Activated T-helper 1 cell treated with anti-CD3 and anti-CD28 coated beads, Interleukin-2, amount 50 U/mL, for 16 hours (primary cell): ENCODE data around the gene KCNIP1.
"Not testable (repeated sequence)": the region's sequence is repeated elsewhere in the genome, so short reads cannot be mapped to it uniquely, and the experiment has no call there.

Experiments
- DNase-seq, 2 donors: peaks; one replicate each; pipeline ENCODE4 v3.0.0-alpha.2; 2020; ENCODE audit warnings: low read depth in 1 of 2, low spot score in 1 of 2

The KCNIP1 gene

GRCh38 chr5:170534941-170535340, 31.1 kb downstream of the KCNIP1 start:
- no peak for DNase-seq

DNA sequence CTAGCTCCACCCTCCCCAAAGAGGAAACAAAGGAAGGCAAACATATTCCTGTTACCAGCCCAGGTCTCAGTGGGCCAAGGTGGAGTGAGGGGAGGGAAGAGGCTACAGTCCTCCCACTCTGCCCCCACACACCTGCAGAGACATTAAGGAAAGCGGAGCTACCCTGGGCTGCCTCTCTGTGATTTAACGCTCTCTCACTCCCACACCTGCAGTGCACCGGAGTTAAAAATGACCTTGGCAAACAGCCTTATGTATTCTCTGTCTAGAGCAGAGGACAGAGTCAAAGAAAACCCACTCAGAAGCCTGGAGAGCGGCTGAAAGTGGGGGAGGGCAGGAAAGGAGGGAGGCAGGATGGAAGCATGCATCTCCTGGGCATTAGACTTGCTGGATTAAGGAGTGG, 32.7 kb downstream of the KCNIP1 start:
- no peak for DNase-seq

- no peak for DNase-seq
Measured at GRCh38 chr5:170537451-170538095, 33.8 kb downstream of the KCNIP1 start.

GRCh38 chr5:170538096-170538465, 34.3 kb downstream of the KCNIP1 start:
- DNase-seq, result no peak

- DNase-seq, result no peak
Measured at GRCh38 chr5:170538696-170539586, 35.1 kb downstream of the KCNIP1 start.

- DNase-seq, result no peak
Measured at GRCh38 chr5:170540271-170540670, 36.5 kb downstream of the KCNIP1 start.

DNA sequence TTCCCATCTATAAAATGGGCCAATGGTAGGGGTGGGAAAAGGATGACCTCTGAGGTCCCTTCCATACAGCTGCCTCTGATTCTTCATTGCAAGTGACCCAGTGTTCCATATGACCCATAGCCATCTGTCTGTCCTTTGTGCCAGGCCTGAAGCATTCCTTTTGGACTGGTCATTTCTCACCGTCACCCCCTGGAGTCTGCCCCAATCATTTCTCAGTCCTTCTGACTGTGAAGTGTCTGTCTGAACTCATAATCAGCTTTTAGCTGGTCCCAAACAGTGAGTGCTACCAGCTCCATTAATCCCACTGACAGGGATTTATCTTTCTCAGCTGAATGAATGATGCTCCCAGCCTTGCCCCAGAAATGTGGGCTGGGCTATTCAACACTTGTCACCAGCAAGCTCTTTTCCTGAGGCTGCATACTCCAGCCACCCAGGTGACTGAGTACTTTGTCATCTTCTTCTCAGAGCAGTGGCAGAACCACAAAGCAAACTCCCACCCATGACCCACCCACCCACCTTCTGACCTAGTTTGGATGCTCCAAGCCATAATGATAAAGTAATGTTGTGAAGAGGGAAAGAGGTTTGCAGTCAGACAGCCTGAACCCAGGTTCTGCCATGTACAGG, 37.4 kb downstream of the KCNIP1 start:
- DNase-seq, result no peak

- no peak for DNase-seq
Measured at GRCh38 chr5:170542691-170543293, 39.0 kb downstream of the KCNIP1 start.

GRCh38 chr5:170545313-170545712, 41.5 kb downstream of the KCNIP1 start:
- DNase-seq, result no peak

DNA sequence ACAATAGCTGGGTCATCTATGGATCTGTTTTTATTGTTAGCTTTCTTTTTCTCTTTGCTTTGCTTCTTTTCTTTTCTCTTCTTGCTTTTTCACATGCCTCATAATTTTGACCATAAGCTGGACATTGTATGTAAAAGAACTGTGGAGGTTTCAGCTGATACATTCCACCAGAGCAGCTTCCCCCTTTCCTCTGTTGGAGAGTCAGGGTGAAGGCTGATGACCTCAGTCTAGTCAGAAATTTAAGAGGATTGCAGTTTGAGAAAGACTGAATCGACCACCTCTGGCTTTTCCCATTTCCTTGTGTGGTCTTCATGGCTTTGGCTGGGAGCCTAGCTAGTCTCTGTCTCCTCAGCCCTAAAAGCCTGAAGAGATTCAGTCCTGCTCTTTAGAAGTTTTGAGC, 42.0 kb downstream of the KCNIP1 start:
- DNase-seq, result no peak

DNA sequence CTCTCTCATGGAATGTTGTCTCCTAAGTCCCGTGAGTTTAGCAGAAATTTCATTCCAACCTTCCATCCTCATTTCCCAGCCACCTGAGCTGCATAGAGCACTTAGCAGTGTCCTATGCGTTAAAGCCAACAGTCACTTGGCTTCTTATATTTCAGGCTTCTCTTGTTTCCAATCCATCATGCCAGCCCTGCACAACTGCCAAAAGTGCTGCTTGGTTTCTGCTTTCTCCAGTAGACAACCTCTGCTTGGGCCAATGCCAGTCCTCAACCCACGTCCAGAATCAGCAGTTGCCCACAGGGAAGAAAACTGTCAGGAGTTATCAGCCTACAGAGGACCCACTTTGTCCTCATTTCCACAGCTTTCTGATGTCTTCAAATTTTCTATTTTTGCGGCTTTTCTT, 42.5 kb downstream of the KCNIP1 start:
- DNase-seq, result no peak

DNA sequence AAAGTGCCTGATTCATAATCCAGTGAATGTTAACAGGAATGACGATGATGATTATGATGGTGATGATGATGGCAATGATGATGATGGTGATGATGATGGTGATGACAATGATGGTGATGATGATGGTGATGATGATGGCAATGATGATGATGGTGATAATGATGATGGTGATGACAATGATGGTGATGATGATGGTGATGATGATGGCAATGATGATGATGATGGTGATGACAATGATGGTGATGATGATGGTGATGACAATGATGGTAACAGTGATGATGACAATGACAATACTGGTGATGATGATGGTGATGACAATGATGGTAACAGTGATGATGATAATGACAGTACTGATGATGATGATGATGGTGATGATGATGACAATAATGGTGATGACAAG, 46.6 kb downstream of the KCNIP1 start:
- not testable (repeated sequence) for DNase-seq

DNA sequence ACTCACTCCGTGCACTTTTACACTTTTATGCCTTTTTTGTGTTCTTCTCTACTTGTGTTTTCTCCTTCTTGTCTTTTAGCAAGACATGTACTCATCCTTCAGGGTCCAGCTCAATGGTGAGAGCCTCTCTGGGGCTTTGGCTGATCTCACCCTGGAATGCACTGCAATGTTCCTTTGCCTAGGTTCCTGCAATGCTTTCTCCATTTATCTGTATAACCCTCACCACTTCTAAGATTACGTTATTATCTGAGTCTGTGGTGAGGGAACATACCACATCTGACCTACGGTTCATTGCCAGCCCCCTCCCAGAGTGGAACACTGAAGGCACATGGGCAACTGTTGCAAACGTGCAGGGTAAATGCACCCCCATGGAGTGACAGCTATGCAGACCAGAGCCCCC, 47.3 kb downstream of the KCNIP1 start:
- no peak for DNase-seq

DNA sequence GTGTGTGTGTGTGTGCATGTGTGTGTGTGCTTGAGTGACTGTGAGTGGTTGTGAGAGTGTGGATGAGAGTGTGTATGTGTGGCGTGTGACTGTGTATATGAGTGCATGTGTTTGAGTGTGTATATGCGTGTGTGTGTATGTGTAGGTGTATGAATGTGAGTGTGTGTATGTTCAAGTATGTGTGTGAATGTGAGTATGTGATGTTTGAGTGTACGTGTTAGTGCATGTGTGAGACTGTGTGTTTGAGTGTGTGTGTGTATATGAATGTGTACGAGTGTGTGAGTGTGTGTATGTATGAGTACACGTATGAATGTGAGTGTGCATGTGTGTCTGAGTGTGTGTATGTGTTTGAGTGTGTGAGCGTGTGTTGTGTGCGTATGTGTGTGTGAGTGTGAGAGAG, 47.8 kb downstream of the KCNIP1 start:
- no peak for DNase-seq

DNA sequence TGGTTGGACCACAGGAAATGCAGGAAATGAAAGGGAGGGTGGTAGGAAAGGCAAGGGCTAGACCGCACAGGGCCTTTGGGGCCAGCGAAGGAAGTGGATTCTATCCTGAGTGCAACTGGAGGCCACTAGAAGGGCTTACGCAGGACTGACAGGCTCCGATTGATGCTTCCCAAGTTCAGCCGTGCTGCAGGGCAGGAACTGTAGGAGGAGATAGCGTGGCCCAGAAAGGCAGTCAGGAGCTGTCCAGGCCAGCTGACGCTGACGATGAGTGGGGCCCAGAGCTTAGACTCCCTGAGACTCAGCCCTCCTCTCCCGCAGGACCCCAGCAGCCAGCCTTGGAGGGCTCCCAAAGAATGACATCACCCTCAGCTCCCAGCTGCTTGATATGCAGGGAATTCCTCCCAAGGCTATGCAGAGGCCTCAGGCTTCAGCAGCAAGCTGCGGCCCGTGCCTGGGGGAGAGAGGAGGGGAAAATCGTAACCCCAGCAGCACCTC, 48.8 kb downstream of the KCNIP1 start:
- DNase-seq, result no peak

DNA sequence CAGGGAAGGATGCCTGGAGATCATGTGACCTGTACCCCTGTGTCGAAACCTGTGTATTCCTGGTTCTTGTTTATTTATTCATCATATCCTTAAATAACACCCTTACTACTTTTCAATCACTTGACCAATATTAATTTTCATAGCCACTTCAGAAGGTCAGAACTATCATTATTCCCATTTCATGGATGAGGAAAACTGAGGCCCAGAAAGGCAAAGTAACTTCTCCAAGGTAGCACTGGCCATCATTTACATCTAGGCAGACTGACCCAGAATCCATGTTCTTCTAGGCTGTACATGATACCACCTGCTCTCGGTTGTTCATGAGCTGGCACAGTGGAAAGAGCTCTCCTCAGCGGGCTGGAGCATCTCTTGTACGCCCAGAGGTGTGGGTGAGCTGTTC, 49.4 kb downstream of the KCNIP1 start:
- DNase-seq, result no peak

DNA sequence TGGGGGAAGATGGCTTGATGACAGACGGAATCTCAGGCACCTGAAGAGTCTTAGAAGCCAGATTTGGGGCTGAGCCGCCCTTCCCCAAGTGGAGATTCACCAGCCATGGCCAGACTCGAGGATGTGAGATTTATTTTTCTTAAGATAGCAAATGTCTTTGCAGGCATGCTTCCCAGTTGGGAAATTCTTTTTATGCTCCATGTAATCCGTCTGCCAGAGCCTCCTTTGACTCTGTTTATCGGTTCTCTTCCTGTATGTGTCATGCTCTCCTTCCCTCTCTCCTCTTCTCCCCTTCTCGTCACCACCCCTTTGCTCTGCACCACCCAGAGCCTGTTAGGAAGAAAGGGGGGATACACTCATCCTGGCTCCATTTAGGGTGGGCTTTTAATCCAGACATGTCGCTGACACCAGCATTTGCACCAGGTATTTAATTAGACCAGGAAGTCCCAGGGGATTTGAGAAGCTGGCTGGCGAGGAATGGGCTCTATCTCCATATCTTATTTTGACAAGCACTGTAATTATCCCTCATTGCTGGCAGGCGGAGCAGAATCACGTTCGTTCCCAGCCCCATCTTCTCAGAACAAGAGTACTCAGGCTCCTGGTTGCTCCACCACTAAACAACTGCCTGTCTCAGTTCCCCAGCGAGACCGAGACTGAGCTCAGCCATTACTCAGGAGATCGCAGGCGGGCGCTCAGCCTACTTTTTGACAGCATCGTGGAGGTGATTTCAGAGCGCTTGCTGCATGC, 50.9 kb downstream of the KCNIP1 start:
- no peak for DNase-seq

GRCh38 chr5:170557314-170557713, 53.5 kb downstream of the KCNIP1 start:
- DNase-seq, result no peak

DNA sequence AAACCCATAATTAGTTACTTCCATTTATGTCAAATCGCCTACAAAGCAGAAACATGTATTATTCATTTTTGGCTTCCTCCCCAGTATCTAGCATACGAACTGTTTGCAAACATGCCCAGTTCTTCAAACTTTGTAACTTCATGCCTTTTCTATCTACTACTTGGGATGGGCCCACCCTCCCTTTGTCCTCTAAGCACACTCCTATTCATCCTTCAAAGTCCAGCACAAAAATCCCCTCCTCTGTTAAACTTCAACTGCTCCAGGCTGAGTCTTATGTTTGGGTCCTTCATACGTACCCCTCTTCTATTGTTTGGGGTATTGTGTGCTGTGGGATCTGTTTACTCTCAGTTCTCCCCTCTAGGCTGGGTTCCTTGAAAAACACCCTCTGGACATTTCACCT, 55.5 kb downstream of the KCNIP1 start:
- DNase-seq, result no peak

GRCh38 chr5:170560938-170561337, 57.1 kb downstream of the KCNIP1 start:
- no peak for DNase-seq
